ENCODE data around the gene HDLBP.

HDLBP gene

GRCh38 chr2:241249654-241250053 is 65.8 kb downstream of the HDLBP start:
- no peak for DNase-seq

- no peak for DNase-seq
Measured at GRCh38 chr2:241248897-241249296, 66.6 kb downstream of the HDLBP start.

- no peak for DNase-seq
Measured at GRCh38 chr2:241248289-241248688, 67.2 kb downstream of the HDLBP start.

- no peak for DNase-seq
Measured at GRCh38 chr2:241244368-241244767, 71.1 kb downstream of the HDLBP start.

- no peak for DNase-seq
Measured at GRCh38 chr2:241242306-241242705, 73.2 kb downstream of the HDLBP start.

- no peak for DNase-seq
Measured at GRCh38 chr2:241241669-241242068, 73.8 kb downstream of the HDLBP start.

GRCh38 chr2:241240320-241241004 is 75.0 kb downstream of the HDLBP start:
- DNase-seq: no peak

GRCh38 chr2:241239552-241240202 is 75.8 kb downstream of the HDLBP start:
- no peak for DNase-seq

GRCh38 chr2:241238693-241239198 is 76.7 kb downstream of the HDLBP start:
- DNase-seq: no peak

GRCh38 chr2:241237949-241238371 is 77.5 kb downstream of the HDLBP start:
- no peak for DNase-seq

- DNase-seq: no peak
Measured at GRCh38 chr2:241237047-241237446, 78.4 kb downstream of the HDLBP start.

GRCh38 chr2:241235859-241236593 is 79.4 kb downstream of the HDLBP start:
- DNase-seq: no peak

GRCh38 chr2:241234962-241235740 is 80.3 kb downstream of the HDLBP start:
- no peak for DNase-seq

GRCh38 chr2:241234066-241234790 is 81.2 kb downstream of the HDLBP start:
- DNase-seq: no peak

- no peak for DNase-seq
Measured at GRCh38 chr2:241232736-241233575, 82.5 kb downstream of the HDLBP start.

- no peak for DNase-seq
Measured at GRCh38 chr2:241230435-241230834, 85.0 kb downstream of the HDLBP start.

- DNase-seq: no peak
Measured at GRCh38 chr2:241229563-241230401, 85.7 kb downstream of the HDLBP start.

GRCh38 chr2:241228860-241229516 is 86.5 kb downstream of the HDLBP start:
- DNase-seq: no peak

GRCh38 chr2:241228081-241228859 is 87.2 kb downstream of the HDLBP start:
- no peak for DNase-seq
